Measurements from ENCODE around the gene SLC35G1.
A peak's percentile ranks its signal among the peaks of the same experiment; 100 is the strongest.

The SLC35G1 gene

DNA sequence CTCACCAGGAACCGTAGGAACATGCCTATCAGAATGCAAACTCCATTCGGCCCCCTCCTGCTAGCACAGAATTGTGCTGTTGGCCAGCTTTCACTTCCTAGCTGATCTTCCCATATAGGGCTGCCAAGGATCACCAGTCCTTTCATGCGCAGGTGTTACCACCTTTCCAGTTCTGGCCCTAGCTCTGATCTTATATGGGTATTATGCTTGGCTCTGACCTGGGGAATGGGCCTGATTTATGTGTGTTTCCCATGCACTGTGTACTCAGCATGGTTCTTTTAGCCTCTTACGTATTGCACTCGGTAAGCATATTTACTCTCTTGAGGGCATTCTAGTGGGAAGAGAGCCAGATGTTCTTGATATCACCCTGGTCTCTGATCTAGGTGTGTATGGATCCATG lies 11.1 kb downstream of the SLC35G1 start:
- no peak for DNase-seq (ENCODE audit: low read depth)
- no peak overlapping the region for H3K4me3 ChIP-seq (ENCODE audit: low read depth, low read length)
- TF ChIP-seq, protein P1, sequence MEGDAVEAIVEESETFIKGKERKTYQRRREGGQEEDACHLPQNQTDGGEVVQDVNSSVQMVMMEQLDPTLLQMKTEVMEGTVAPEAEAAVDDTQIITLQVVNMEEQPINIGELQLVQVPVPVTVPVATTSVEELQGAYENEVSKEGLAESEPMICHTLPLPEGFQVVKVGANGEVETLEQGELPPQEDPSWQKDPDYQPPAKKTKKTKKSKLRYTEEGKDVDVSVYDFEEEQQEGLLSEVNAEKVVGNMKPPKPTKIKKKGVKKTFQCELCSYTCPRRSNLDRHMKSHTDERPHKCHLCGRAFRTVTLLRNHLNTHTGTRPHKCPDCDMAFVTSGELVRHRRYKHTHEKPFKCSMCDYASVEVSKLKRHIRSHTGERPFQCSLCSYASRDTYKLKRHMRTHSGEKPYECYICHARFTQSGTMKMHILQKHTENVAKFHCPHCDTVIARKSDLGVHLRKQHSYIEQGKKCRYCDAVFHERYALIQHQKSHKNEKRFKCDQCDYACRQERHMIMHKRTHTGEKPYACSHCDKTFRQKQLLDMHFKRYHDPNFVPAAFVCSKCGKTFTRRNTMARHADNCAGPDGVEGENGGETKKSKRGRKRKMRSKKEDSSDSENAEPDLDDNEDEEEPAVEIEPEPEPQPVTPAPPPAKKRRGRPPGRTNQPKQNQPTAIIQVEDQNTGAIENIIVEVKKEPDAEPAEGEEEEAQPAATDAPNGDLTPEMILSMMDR (IDR thresholded peaks at IDR 0.05; ENCODE audit: low read depth, low read length, missing control alignments), result no peak

DNA sequence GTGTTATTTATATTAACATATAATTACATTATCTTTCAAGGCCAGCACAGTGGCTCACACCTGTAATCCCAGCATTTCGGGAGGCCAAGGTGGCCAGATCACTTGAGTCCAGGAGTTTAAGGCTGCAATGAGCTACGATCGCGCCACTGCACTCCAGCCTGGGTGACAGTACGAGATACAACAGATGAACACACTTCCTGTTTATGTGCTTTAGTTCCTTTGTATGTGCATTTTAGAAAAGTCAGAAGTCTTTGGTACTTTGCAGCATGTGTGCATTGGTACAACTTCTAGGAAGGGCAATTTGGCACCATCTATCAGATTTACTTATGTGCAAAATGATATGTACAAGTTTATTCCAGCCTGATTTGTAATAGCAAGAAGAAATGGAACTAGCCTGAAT lies 13.3 kb downstream of the SLC35G1 start:
- no peak for DNase-seq (ENCODE audit: low read depth)
- TF ChIP-seq, protein P1 (IDR thresholded peaks at IDR 0.05; ENCODE audit: low read depth, low read length, missing control alignments), result no peak
- H3K4me3 ChIP-seq (ENCODE audit: low read depth, low read length), result no peak overlapping the region

DNA sequence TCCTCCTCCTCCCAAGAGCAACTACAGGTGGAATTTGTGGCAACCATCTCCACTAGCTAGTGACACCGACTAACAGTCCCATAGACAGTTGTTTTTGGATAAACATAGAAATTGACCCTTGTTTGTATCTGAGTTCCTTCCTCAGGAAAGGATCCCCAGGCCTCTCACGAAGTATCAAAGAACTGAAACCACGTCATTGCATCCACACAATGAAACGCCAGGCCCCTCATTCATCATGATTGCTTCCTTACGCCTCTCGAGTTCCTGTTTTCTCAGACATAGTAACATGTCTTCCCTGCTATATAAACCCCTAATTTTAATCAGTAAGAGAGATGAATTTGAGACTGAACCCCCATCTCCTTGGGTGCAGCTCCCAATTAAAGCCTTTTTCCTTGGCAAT lies 18.1 kb downstream of the SLC35G1 start:
- H3K4me3 ChIP-seq (ENCODE audit: low read depth, low read length), result no peak overlapping the region
- TF ChIP-seq, protein P1 (IDR thresholded peaks at IDR 0.05; ENCODE audit: low read depth, low read length, missing control alignments), result no peak
- DNase-seq (ENCODE audit: low read depth), result no peak

DNA sequence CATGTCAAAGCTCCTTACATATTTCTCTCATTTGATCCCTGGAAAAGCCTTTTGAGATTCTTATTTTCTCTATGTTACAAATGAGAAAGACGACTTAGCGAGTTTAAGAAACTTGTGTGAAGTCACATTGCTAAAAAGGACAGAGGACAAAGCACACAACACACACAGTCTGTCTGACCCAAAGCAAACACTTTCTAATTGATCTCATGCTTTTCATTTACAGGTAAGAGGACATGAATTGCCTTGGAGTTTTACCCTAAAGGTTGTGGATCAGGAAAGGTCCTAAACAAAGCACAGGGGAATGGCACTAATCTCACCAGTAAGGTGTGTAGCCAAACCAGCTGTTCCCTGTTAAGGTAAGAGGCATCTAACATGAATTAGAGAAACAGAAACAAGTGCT lies 18.7 kb downstream of the SLC35G1 start:
- no peak for DNase-seq (ENCODE audit: low read depth)
- TF ChIP-seq, protein P1 (IDR thresholded peaks at IDR 0.05; ENCODE audit: low read depth, low read length, missing control alignments), result no peak
- no peak overlapping the region for H3K4me3 ChIP-seq (ENCODE audit: low read depth, low read length)

DNA sequence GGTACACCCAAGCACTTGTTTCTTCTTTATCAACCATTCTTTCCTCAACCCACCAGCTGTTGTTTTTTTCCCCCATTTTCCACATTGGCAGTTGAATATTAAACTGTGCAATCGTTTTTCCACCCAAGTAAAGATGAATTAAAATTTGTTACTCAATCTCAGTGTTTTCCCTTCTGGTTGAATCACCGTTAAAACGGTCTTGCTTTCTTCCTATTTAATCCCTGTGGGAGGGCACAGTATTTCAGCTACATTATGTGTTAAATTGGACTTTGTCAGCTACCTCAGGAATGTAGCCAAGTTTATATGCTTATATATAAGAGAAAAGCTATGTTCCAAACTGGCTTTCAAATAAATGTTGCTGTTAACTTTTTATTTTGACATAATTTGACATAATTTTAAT lies 19.9 kb downstream of the SLC35G1 start:
- no peak for DNase-seq (ENCODE audit: low read depth)
- TF ChIP-seq, protein P1 (IDR thresholded peaks at IDR 0.05; ENCODE audit: low read depth, low read length, missing control alignments), result no peak
- H3K4me3 ChIP-seq (ENCODE audit: low read depth, low read length), result no peak overlapping the region

DNA sequence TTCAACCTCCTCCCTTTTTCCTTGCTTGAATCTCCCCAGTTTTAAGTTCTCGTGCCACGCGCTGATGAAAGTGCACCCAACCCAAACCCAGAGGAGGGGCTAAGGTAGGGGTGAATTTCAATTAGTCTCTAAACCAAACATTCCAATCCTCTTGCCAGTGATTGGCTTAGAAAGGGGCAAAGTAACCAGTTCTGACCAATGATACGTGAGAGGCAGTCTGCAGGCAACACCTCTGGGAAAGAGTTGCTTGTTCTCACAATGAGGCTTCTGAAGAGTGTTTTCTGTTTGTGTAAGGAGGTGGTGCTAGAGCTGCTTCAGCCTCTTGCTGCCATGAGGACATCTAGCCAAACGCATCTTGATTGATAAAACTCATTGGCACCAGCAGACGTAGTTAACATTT lies 21.8 kb downstream of the SLC35G1 start:
- TF ChIP-seq, protein P1 (IDR thresholded peaks at IDR 0.05; ENCODE audit: low read depth, low read length, missing control alignments), result no peak
- no peak overlapping the region for H3K4me3 ChIP-seq (ENCODE audit: low read depth, low read length)
- no peak for DNase-seq (ENCODE audit: low read depth)

DNA sequence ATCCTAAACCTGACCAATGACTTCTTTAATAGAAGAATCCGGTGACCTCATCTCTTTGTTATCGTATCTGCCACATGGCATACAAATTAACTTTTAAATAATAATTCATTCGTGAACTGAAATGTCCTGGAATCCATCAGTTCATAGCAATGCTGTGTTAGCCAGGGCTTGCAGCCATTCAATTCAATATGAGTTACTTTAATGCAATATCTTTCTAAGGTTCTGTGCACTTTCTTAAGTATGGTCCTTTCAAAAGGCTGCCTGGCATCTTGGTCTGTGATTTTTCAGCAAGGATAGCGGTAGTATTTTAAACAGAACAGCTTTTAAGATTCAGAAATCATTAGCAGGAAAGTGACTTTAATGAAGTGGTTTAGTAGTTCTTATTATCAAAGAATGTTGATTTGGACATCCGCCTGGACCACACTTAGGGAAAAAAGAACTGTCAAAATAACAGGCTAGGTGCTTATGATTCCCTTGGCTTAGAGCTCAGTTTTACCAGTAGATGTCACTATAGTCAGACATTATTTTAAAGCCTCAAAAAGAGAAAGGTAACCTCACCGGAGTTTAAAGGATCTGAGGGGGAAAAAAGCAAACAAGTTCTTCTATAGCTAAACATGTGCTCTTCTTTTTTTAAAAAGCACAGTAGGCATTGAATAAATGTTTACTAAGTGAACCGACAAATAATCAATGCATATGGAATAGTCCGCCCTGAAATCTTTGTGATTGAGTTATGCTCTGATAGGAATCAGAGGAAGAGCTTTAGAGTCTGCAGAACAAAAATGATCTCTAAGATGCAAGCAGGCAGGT lies 22.7 kb downstream of the SLC35G1 start:
- TF ChIP-seq, protein P1 (IDR thresholded peaks at IDR 0.05; ENCODE audit: low read depth, low read length, missing control alignments), result peak; percentile 40
- no peak overlapping the region for H3K4me3 ChIP-seq (ENCODE audit: low read depth, low read length)
- no peak for DNase-seq (ENCODE audit: low read depth)

Data from GM12864 (cell line).